Neural cell (in vitro differentiated cells): ENCODE data around the gene PXMP2. TPM values are rescaled to one million over a fixed set of nuclear protein-coding genes. Genes with fewer than 3 reads are reported as not detected.

Experiments used
- H2AFZ ChIP-seq: fragments of 200-600, 300-800 bp; sonication (generic), shearing (Covaris generic); 2 replicates; pipeline ENCODE4 v1.6.0; 2014; ENCODE audit warnings: low read depth, mild to moderate bottlenecking, antibody characterized with exemption, low read length, moderate library complexity
- H3F3A ChIP-seq: fragments of 200-600 bp; shearing (Covaris generic); 2 replicates; pipeline ENCODE4 v1.6.1; 2016; ENCODE audit warnings: mild to moderate bottlenecking, moderate library complexity, mixed read lengths, antibody characterized with exemption, low read length; ENCODE audit not compliant: insufficient read depth, poor library complexity, severe bottlenecking
- H3K27ac ChIP-seq: fragments of 200-600, 300-800 bp; sonication (generic), shearing (Covaris generic); 2 replicates; pipeline ENCODE4 v1.5.1; 2014; ENCODE audit warnings: mild to moderate bottlenecking, low read length, moderate library complexity
- H3K27me3 ChIP-seq: fragments of 300-800, 200-600 bp; sonication (generic), shearing (Covaris generic); 2 replicates; pipeline ENCODE4 v1.6.0; 2014; ENCODE audit warnings: mild to moderate bottlenecking, low read depth, low read length, moderate library complexity; ENCODE audit not compliant: insufficient read depth
- H3K36me3 ChIP-seq: fragments of 300-800, 200-600 bp; sonication (generic), shearing (Covaris generic); 2 replicates; pipeline ENCODE4 v1.5.1; 2014; ENCODE audit warnings: mild to moderate bottlenecking, antibody characterized with exemption, low read length, moderate library complexity; ENCODE audit not compliant: insufficient read depth
- H3K4me2 ChIP-seq: fragments of 300-800, 200-600 bp; sonication (generic), shearing (Covaris generic); 2 replicates; pipeline ENCODE4 v1.6.0; 2014; ENCODE audit warnings: mild to moderate bottlenecking, low read length
- H3K4me3 ChIP-seq: fragments of 300-800, 200-600 bp; sonication (generic), shearing (Covaris generic); 2 replicates; pipeline ENCODE4 v1.5.1; 2014; ENCODE audit warnings: mild to moderate bottlenecking, low read length, moderate library complexity
- H3K79me2 ChIP-seq: fragments of 200-600 bp; shearing (Covaris generic); replicated peaks from 2 replicates; pipeline ENCODE4 v1.6.0; 2014; ENCODE audit warnings: mild to moderate bottlenecking, low read length, moderate library complexity; ENCODE audit not compliant: insufficient read depth
- H3K9ac ChIP-seq: fragments of 300-800, 200-600 bp; sonication (generic), shearing (Covaris generic); 2 replicates; pipeline ENCODE4 v1.6.1; 2016; ENCODE audit warnings: mild to moderate bottlenecking, low read length, mixed read lengths
- H3K9me2 ChIP-seq: fragments of 200-600 bp; shearing (Covaris generic); 2 replicates; pipeline ENCODE4 v1.6.1; 2016; ENCODE audit warnings: mild to moderate bottlenecking, low read length, mixed read lengths; ENCODE audit not compliant: insufficient read depth
- H3K9me3 ChIP-seq: fragments of 200-600, 300-800 bp; sonication (generic), shearing (Covaris generic); 2 replicates; pipeline ENCODE4 v1.6.1; 2016; ENCODE audit warnings: mild to moderate bottlenecking, mixed run types, low read length, moderate library complexity, mixed read lengths
- H4K20me1 ChIP-seq: fragments of 200-600 bp; shearing (Covaris generic); 2 replicates; pipeline ENCODE4 v1.6.1; 2016; ENCODE audit warnings: mild to moderate bottlenecking, mixed run types; ENCODE audit not compliant: insufficient read depth
- EP300 ChIP-seq: fragments of 450-650 bp; conservative IDR thresholded peaks from 2 replicates; pipeline ENCODE4 v1.6.1; 2014; ENCODE audit warnings: antibody characterized with exemption, mild to moderate bottlenecking, moderate library complexity; ENCODE audit not compliant: poor library complexity, severe bottlenecking
- EZH2 ChIP-seq: fragments of 200-600, 300-800 bp; shearing (Covaris generic), sonication (generic); IDR thresholded peaks from 2 replicates; pipeline ENCODE4 v1.6.1; 2014; ENCODE audit warnings: antibody characterized with exemption, low read length, borderline replicate concordance, mild to moderate bottlenecking; ENCODE audit not compliant: insufficient read depth, poor library complexity, severe bottlenecking
- MXI1 ChIP-seq: fragments of 450-650 bp; conservative IDR thresholded peaks from 2 replicates; pipeline ENCODE4 v1.6.1; 2014; ENCODE audit warnings: antibody characterized with exemption, mild to moderate bottlenecking; ENCODE audit not compliant: poor library complexity, severe bottlenecking
- POLR2AphosphoS5 ChIP-seq: IDR thresholded peaks from 2 replicates; pipeline ENCODE4 v1.6.1; 2012
- RAD21 ChIP-seq: fragments of 450-650 bp; conservative IDR thresholded peaks from 2 replicates; pipeline ENCODE4 v1.6.1; 2014; ENCODE audit warnings: antibody characterized with exemption, mild to moderate bottlenecking, moderate library complexity
- SMC3 ChIP-seq: fragments of 450-650 bp; conservative IDR thresholded peaks from 2 replicates; pipeline ENCODE4 v1.6.1; 2014; ENCODE audit warnings: antibody characterized with exemption, mild to moderate bottlenecking, moderate library complexity; ENCODE audit not compliant: poor library complexity
- TAF1 ChIP-seq: IDR thresholded peaks from 2 replicates; pipeline ENCODE4 v1.6.1; 2012; ENCODE audit warnings: low read depth
- polyA plus RNA-seq: library from polyadenylated mRNA; depleted of rRNA; stranded (reverse); fragments of >200 nt; gene quantifications from 2 replicates; pipeline ENCODE4 v1.2.3, GENCODE V29; 2014
- TF ChIP-seq, protein P1 (sequence below): fragments of 450-650 bp; IDR thresholded peaks from 2 replicates; pipeline ENCODE4 v1.5.1; 2014; ENCODE audit warnings: antibody characterized with exemption, mild to moderate bottlenecking, moderate library complexity; ENCODE audit not compliant: poor library complexity, severe bottlenecking
- TF ChIP-seq, protein P2 (sequence below): IDR thresholded peaks from 2 replicates; pipeline ENCODE4 v1.6.1; 2012; ENCODE audit warnings: borderline replicate concordance

PXMP2 gene
- polyA plus RNA-seq, 1 donor from 2014 or later = 95.8 TPM

DNA sequence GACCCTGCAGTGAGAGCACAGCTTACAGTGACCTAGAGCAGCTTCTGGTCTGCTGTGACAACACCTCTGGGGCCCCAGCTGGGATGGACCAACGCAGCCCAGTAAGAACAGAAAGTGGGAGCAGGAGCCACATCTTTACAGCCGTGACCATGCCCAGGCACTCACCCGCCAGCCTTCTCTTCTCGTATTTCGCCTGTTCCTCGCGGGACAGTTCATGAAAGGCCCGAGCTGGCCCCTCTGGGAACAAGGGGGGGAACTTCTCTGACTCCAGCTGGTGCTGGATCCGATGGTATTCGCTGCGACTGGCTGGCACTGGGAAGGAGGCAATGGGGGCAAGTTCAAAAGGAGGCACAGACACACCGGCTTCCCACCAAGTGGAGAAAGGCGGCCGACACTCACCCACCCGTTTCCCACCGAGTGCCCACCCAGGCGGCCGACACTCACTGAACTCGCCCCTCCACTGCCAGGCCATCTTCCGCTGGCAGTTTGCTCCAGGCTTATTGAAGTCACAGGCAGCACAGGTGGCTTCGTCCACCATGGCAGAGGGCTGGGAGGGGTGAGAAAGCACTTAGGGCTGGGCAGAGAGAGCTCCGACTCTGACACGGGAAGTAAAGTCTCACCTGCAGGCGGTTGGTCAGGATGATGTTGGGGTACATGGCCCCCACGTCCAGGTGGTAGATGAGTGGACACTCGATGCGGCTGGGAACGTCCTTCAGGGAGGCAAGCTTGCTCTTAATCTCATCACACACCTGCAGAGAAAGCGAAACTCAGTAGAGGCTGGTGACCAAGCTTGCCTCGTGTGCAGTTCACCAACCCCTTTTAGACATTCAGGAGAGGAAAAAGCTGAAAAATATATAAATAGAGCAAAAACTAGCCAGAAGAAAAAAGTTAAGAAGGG lies 18.9 kb upstream of the PXMP2 start:
- Histone ChIP-seq H3F3A (no peaks in the 10 kb centered on the region), H3K27ac (no peak overlapping the region), H3K4me2 (no peak overlapping the region), H3K9ac (no peak overlapping the region), H3K4me3 (no peak overlapping the region), H4K20me1 (no peaks in the 10 kb centered on the region), H3K9me2 (no peaks in the 10 kb centered on the region), H2AFZ (no peak overlapping the region), H3K9me3 (no peaks in the 10 kb centered on the region), H3K36me3 (no peaks in the 10 kb centered on the region), H3K79me2 (no peaks in the 10 kb centered on the region), H3K27me3 (no peaks in the 10 kb centered on the region)
- TF ChIP-seq RAD21 (no peak), EP300 (no peak), SMC3 (no peak), POLR2AphosphoS5 (no peak)
- TF ChIP-seq, protein P1, sequence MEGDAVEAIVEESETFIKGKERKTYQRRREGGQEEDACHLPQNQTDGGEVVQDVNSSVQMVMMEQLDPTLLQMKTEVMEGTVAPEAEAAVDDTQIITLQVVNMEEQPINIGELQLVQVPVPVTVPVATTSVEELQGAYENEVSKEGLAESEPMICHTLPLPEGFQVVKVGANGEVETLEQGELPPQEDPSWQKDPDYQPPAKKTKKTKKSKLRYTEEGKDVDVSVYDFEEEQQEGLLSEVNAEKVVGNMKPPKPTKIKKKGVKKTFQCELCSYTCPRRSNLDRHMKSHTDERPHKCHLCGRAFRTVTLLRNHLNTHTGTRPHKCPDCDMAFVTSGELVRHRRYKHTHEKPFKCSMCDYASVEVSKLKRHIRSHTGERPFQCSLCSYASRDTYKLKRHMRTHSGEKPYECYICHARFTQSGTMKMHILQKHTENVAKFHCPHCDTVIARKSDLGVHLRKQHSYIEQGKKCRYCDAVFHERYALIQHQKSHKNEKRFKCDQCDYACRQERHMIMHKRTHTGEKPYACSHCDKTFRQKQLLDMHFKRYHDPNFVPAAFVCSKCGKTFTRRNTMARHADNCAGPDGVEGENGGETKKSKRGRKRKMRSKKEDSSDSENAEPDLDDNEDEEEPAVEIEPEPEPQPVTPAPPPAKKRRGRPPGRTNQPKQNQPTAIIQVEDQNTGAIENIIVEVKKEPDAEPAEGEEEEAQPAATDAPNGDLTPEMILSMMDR = no peak

DNA sequence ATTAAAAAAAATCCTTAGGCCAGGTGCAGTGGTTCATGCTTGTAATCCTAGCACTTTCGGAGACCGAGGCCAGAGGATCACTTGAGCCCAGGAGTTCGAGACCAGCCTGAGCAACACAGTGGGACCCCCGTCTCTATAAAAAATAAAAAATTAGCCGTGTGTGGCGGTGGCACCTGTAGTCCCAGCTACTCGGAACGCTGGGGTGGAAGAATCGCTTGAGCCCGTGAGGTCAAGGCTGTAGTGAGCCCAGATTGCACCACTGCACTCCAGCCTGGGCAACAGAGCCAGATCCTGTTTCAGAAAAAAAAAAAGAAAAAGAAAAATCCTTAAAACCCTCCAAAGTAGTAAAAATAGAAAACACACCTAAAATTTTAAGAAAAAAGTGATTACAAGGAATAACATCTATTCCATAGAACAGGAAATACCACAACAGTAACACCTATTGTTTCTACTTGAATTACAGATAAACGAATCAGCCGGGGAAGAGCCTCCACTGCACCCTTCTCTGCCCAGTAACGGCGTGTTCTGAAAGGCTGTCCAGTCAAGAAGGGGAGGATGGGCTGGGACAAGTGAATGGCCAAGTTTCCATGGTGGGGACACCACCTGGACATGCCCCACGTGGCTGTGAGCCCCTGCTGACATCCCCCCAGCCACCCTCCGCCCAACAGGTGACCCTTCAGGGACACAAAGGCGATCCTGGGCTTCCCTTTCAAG lies 18.1 kb upstream of the PXMP2 start:
- Histone ChIP-seq H2AFZ (no peak overlapping the region), H3K9me3 (no peaks in the 10 kb centered on the region), H3K79me2 (no peaks in the 10 kb centered on the region), H3K4me2 (no peak overlapping the region), H3K9ac (no peak overlapping the region), H3K27ac (no peak overlapping the region), H3K4me3 (no peak overlapping the region), H3K36me3 (no peaks in the 10 kb centered on the region), H3K9me2 (no peaks in the 10 kb centered on the region), H3F3A (no peaks in the 10 kb centered on the region), H3K27me3 (no peaks in the 10 kb centered on the region), H4K20me1 (no peaks in the 10 kb centered on the region)
- TF ChIP-seq, protein P1 = no peak
- TF ChIP-seq POLR2AphosphoS5 = no peak
- no peak for TF ChIP-seq TAF1
- TF ChIP-seq EZH2 = no peak
- TF ChIP-seq, protein P2, sequence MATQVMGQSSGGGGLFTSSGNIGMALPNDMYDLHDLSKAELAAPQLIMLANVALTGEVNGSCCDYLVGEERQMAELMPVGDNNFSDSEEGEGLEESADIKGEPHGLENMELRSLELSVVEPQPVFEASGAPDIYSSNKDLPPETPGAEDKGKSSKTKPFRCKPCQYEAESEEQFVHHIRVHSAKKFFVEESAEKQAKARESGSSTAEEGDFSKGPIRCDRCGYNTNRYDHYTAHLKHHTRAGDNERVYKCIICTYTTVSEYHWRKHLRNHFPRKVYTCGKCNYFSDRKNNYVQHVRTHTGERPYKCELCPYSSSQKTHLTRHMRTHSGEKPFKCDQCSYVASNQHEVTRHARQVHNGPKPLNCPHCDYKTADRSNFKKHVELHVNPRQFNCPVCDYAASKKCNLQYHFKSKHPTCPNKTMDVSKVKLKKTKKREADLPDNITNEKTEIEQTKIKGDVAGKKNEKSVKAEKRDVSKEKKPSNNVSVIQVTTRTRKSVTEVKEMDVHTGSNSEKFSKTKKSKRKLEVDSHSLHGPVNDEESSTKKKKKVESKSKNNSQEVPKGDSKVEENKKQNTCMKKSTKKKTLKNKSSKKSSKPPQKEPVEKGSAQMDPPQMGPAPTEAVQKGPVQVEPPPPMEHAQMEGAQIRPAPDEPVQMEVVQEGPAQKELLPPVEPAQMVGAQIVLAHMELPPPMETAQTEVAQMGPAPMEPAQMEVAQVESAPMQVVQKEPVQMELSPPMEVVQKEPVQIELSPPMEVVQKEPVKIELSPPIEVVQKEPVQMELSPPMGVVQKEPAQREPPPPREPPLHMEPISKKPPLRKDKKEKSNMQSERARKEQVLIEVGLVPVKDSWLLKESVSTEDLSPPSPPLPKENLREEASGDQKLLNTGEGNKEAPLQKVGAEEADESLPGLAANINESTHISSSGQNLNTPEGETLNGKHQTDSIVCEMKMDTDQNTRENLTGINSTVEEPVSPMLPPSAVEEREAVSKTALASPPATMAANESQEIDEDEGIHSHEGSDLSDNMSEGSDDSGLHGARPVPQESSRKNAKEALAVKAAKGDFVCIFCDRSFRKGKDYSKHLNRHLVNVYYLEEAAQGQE = no peak
- TF ChIP-seq MXI1 = no peak
- TF ChIP-seq RAD21 = no peak
- no peak for TF ChIP-seq SMC3
- TF ChIP-seq EP300 = no peak
